ENCODE measurements around the gene HOXA3.

HOXA3 gene

GRCh38 chr7:27175626-27176523 lies 23.5 kb upstream of the HOXA3 start:
- Histone ChIP-seq H4K20me1 (ENCODE audit: insufficient read depth, low read length) (no peaks in the 10 kb centered on the region), H2AFZ (ENCODE audit: low read length) (no peak overlapping the region), H3K4me2 (ENCODE audit: low read depth, low read length) (no peak overlapping the region), H3K27ac (ENCODE audit: low read length) (no peak overlapping the region), H3K36me3 (replicated peaks; ENCODE audit: insufficient read depth, low read length) (no peaks in the 10 kb centered on the region), H3K4me3 (ENCODE audit: low read length) (no peak overlapping the region), H3K79me2 (ENCODE audit: low read length) (no peaks in the 10 kb centered on the region), H3K27me3 (replicated peaks; ENCODE audit: insufficient read depth, low read length) (peaks cover 72% of the 10 kb centered on the region), H3K9me2 (replicated peaks; ENCODE audit: insufficient read depth, low read length) (no peaks in the 10 kb centered on the region), H3K9me3 (replicated peaks; ENCODE audit: insufficient read depth, low read length) (no peaks in the 10 kb centered on the region), H3K9ac (ENCODE audit: low read length) (no peak overlapping the region), H3F3A (ENCODE audit: insufficient read depth, low read length) (peaks cover 12% of the 10 kb centered on the region), H3K4me1 (ENCODE audit: low read length) (peaks cover 9% of the 10 kb centered on the region)
- no peak for TF ChIP-seq EZH2 (optimal IDR thresholded peaks at IDR 0.05; ENCODE audit: low read depth, low read length)
- TF ChIP-seq, protein P1, sequence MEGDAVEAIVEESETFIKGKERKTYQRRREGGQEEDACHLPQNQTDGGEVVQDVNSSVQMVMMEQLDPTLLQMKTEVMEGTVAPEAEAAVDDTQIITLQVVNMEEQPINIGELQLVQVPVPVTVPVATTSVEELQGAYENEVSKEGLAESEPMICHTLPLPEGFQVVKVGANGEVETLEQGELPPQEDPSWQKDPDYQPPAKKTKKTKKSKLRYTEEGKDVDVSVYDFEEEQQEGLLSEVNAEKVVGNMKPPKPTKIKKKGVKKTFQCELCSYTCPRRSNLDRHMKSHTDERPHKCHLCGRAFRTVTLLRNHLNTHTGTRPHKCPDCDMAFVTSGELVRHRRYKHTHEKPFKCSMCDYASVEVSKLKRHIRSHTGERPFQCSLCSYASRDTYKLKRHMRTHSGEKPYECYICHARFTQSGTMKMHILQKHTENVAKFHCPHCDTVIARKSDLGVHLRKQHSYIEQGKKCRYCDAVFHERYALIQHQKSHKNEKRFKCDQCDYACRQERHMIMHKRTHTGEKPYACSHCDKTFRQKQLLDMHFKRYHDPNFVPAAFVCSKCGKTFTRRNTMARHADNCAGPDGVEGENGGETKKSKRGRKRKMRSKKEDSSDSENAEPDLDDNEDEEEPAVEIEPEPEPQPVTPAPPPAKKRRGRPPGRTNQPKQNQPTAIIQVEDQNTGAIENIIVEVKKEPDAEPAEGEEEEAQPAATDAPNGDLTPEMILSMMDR (IDR thresholded peaks at IDR 0.05; ENCODE audit: low read length): no peak
- no peak for TF ChIP-seq EZH2phosphoT487 (IDR thresholded peaks at IDR 0.05; ENCODE audit: low read length)
- DNase-seq: no peak

DNA sequence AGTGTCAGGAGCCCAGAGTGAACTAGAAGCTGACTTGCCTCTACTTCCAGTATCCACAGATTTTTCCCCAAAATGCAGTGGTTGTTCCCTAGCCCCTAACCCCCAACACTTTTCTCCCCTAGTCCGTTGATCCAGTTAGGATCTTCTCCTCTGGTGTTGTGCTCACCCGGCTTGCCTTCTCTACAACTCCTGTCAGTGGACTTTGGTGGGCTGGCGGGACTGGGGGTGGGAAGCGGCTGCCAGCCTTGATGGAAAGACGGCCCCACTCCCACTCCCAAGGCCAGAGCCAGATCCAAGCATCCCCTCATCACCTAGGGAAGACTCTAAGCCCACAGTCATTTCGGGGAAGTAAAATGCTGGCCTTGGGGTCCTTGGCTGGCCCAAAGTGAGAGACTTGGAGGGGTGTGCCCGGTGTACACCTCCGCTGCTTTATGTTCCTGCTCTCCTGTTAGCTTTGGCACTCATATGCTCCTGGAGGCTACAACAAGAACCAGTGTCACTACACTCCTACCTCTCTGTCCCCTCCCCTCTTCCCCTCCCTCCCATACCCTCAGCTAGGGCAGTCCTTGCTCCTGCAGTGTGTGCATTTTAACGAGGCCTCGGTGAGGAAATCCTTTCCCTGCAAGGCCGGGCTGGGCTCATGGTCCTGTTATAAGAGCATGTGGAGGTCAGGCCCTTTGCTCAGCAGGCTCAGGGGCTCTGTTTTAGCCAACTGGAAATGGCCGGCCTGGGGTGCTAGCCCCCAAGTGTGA lies 22.7 kb upstream of the HOXA3 start:
- H3K9me2 ChIP-seq (replicated peaks; ENCODE audit: insufficient read depth, low read length): no peaks in the 10 kb centered on the region
- H3K4me1 ChIP-seq (ENCODE audit: low read length): peaks cover 9% of the 10 kb centered on the region
- no peak overlapping the region for H3K4me3 ChIP-seq (ENCODE audit: low read length)
- no peaks in the 10 kb centered on the region for H3K79me2 ChIP-seq (ENCODE audit: low read length)
- H3K27ac ChIP-seq (ENCODE audit: low read length): no peak overlapping the region
- no peak overlapping the region for H3K4me2 ChIP-seq (ENCODE audit: low read depth, low read length)
- H4K20me1 ChIP-seq (ENCODE audit: insufficient read depth, low read length): no peaks in the 10 kb centered on the region
- no peak overlapping the region for H3K9ac ChIP-seq (ENCODE audit: low read length)
- no peak overlapping the region for H2AFZ ChIP-seq (ENCODE audit: low read length)
- no peaks in the 10 kb centered on the region for H3K9me3 ChIP-seq (replicated peaks; ENCODE audit: insufficient read depth, low read length)
- DNase-seq: no peak
- TF ChIP-seq, protein P1 (IDR thresholded peaks at IDR 0.05; ENCODE audit: low read length): no peak
- TF ChIP-seq EZH2phosphoT487 (IDR thresholded peaks at IDR 0.05; ENCODE audit: low read length): no peak
- TF ChIP-seq EZH2 (optimal IDR thresholded peaks at IDR 0.05; ENCODE audit: low read depth, low read length): no peak
- H3K36me3 ChIP-seq (replicated peaks; ENCODE audit: insufficient read depth, low read length): no peaks in the 10 kb centered on the region
- peaks cover 12% of the 10 kb centered on the region for H3F3A ChIP-seq (ENCODE audit: insufficient read depth, low read length)
- H3K27me3 ChIP-seq (replicated peaks; ENCODE audit: insufficient read depth, low read length): peaks cover 76% of the 10 kb centered on the region

DNA sequence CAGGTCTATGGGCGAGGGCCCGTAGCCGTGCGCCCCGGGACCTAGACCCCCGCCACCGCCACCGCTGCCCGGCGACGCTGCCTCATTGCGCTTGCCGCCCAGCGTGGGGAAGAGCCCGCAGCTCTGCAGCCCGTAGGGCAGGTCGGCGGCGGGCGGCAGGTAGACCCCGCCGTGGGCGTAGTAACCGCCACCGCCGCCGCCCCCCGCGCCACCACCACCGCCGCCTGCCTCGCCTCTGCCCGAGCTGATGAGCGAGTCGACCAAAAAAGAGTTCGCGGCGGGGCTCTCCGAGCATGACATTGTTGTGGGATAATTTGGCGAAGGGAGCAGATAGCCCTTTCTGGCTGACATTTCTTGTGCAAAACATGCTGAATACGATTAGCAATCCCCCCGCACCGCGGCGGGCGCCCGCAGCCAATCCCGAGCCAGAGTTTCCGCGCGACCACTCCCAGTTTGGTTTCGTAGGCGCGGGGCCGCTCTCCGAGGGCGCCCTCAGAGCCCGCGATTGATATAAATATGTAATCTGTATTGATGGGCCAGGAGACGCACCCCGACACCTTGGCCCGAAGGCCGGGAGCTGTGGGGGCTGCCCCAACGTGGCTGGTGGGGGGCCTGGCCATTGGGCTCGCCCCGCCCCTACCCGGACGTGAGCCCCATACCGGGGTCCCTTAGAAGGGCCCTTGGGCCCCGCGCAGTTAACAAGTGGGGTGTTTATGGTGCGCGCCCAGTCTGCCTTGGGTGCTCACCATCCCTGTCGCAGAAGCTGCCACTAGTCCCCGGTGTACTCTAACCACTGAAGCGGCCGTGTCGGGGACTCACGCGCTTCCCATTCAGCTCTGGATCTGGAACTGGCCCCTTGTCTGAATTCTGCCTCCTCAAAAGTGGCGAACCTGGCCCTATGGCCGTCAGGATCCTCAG lies 21.8 kb upstream of the HOXA3 start, which contains the start of gene HOXA10:
Gene HOXA10, minus strand, starts transcription at position 365 of the 918 bp plus-strand sequence. Its CDS starts 14 bp downstream, at position 351.
- H3K4me3 ChIP-seq (ENCODE audit: low read length): peak within 1 kb of the TSS; percentile 59
- H3K9me3 ChIP-seq (replicated peaks; ENCODE audit: insufficient read depth, low read length): no peaks in the 10 kb centered on the region
- H3K27ac ChIP-seq (ENCODE audit: low read length): no peak within 1 kb of the TSS
- H3F3A ChIP-seq (ENCODE audit: insufficient read depth, low read length): peaks cover 12% of the 10 kb centered on the region
- no peak within 1 kb of the TSS for H3K9ac ChIP-seq (ENCODE audit: low read length)
- H3K4me1 ChIP-seq (ENCODE audit: low read length): peaks cover 9% of the 10 kb centered on the region
- H2AFZ ChIP-seq (ENCODE audit: low read length): peak within 1 kb of the TSS; percentile 58
- H3K79me2 ChIP-seq (ENCODE audit: low read length): no peaks in the 10 kb centered on the region
- no peaks in the 10 kb centered on the region for H3K36me3 ChIP-seq (replicated peaks; ENCODE audit: insufficient read depth, low read length)
- H3K9me2 ChIP-seq (replicated peaks; ENCODE audit: insufficient read depth, low read length): no peaks in the 10 kb centered on the region
- TF ChIP-seq, protein P1 (IDR thresholded peaks at IDR 0.05; ENCODE audit: low read length): no peak
- H3K27me3 ChIP-seq (replicated peaks; ENCODE audit: insufficient read depth, low read length): peaks cover 76% of the 10 kb centered on the region
- no peak for DNase-seq
- H3K4me2 ChIP-seq (ENCODE audit: low read depth, low read length): peak within 1 kb of the TSS; percentile 99
- no peaks in the 10 kb centered on the region for H4K20me1 ChIP-seq (ENCODE audit: insufficient read depth, low read length)

Measured in MM.1S (cell line).